Measurements from ENCODE around the gene PLXDC2.

The PLXDC2 gene

GRCh38 chr10:20298417-20298816 lies 482.2 kb downstream of the PLXDC2 start:
- no peak for DNase-seq

DNA sequence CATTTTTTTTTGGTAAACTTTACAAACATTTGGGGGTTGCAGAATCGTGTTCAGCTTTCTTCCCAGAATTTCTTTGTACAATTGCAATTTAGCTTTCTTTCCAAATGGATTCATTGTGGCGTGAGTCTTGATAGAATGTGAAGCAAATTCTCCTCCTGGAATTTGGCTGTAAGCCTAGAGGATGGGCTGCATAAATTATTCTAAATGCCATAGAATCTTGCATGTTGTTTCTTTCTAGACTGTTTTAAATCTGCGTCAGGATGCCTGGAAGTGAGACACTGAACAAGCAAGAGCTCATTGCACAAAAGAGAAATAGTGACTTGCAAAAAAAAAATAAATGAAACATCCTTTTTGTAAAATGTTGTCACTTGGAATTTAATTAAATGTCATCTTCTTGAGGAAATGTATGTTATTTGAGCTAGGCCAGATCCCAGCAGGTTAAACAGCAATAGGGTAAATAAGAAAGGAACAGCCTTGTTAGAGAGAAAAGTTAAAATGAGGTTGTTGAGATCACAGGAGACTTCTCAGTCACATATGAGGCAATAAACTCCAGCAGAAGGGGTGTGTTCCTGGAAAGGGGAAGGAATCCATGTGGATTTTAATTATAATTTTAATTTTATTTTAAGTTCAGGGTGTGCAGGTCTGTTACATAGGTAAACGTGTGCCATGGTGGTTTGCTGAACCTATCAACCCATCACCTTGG lies 483.0 kb downstream of the PLXDC2 start:
- no peak for DNase-seq

GRCh38 chr10:20300735-20301134 lies 484.5 kb downstream of the PLXDC2 start:
- no peak for DNase-seq

DNA sequence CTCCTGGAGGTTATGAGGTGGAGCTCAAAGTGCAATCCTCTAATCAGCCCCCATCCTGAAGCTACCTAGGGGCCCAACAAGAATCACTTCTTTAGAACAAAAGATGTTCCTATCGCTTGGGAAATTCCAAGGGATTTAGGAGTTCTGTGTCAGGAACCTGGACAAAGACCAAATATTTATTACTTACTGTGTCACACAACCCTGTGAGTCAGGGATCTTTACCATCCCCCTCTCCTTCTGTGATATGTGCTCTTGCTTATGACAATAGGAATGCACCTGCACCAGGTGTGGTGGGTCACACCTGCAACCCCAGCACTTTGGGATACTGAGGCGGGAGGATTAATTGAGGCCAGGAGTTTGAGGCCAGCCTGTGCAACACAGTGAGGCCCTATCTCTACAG lies 485.8 kb downstream of the PLXDC2 start:
- no peak for DNase-seq

DNA sequence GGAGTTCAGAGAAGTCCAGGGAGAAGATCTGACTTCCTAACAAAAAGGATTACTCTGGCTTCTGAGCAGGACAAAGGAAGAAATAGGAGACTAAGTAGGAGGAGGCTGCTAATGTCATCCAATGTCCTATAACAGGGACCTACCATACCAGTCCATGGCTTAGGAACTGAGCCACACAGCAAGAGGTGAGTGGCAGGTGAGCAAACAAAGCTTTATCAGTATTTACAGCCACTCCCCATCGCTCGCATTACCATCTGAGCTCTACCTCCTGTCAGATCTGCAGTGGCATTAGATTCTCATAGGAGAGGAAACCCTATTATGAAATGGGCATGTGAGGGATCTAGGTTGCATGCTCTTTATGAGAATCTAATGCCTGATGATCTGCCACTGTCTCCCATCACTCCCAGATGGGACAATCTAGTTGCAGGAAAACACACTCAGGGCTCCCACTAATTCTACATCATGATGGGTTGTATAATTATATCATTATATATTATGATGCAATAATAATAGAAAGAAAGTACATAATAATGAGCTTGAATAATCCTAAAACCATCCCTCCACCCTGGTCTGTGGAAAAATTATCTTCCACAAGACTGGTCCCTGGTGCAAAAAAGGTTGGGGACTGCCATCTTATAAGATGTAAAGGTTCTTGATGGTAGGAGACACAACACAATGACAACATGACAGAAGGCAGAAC lies 487.4 kb downstream of the PLXDC2 start:
- no peak for DNase-seq

GRCh38 chr10:20313665-20314064 lies 497.4 kb downstream of the PLXDC2 start:
- no peak for DNase-seq

GRCh38 chr10:20314431-20314830 lies 498.2 kb downstream of the PLXDC2 start:
- no peak for DNase-seq

DNA sequence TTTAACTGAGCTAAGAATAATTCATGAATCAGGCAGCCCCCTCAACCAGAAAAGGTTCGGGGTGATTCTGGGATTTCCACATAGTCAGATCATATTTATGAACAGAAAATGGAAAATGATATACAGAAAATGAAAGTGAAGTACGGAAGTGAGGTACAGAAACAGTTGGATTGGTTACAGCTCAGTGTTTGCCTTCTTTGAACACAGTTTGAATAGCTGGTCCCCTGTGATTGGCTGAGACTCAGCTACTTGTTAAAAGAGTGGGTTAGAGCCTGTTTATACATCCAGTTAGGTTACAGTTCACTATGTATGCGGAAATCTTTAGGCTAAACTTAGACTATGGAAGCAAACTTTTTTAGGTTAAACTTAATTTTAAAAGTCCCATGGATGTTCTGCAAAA lies 511.7 kb downstream of the PLXDC2 start:
- DNase-seq = no peak

DNA sequence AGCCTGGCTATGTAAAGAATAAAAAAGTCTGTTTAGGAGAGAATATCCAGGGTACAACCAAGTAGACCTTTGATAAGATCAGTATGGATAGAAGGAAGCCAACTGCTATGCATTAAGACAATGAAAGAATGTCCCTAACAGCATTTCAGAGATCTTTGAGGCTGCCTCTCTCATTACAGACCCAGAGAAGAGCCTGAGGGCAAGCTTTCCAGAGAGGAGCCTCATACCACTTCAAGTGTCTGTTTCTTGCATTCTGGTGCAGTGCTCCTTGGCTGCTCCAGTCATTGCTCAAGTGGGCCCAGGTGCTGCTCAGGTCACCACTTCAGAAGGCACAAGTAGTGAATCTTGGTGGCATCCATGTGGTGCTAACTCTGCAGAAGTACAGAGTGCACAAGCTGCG lies 514.0 kb downstream of the PLXDC2 start:
- DNase-seq = no peak

- DNase-seq = no peak
These were observed 518.3 kb downstream of the PLXDC2 start for GRCh38 chr10:20334559-20334958.

All from NCI-H1092 treated with DMSO at 0.1 percent for 48 hours (cell line).